Prostate gland (tissue), 2 donors: ENCODE measurements around the gene KIN. TPM values are rescaled to one million over a fixed set of nuclear protein-coding genes. Genes with fewer than 3 reads are reported as not detected.

Experiments
- DNase-seq: peaks from one replicate; pipeline ENCODE4 v3.0.0-alpha.2; 2019; ENCODE audit warnings: low spot score
- H3K27ac ChIP-seq, 2 donors: fragments of 200-600 bp; sonication (generic); 2 replicates each; pipeline ENCODE4 v1.5.1; 2017 to 2019
- H3K27me3 ChIP-seq: fragments of 200-600 bp; sonication (generic); replicated peaks from 2 replicates; pipeline ENCODE4 v1.5.1; 2019; ENCODE audit not compliant: insufficient read depth
- H3K36me3 ChIP-seq, 2 donors: fragments of 200-600 bp; sonication (generic); 1 replicate in 1 of 2; 2 replicates in 1 of 2; pipeline versions ENCODE4 v1.5.1 to v1.8.1; 2017 to 2019
- H3K4me1 ChIP-seq: fragments of 200-600 bp; sonication (generic); replicated peaks from 2 replicates; pipeline ENCODE4 v1.5.1; 2019
- H3K4me3 ChIP-seq, 2 donors: fragments of 200-600 bp; sonication (generic); 2 replicates each; pipeline ENCODE4 v1.5.1; 2017 to 2019
- H3K9me3 ChIP-seq: fragments of 200-600 bp; sonication (generic); 2 replicates; pipeline ENCODE4 v1.5.1; 2017
- POLR2A ChIP-seq: fragments of 450-650 bp; IDR thresholded peaks from one replicate; pipeline ENCODE4 v1.6.1; 2016; ENCODE audit warnings: antibody characterized with exemption, mild to moderate bottlenecking
- POLR2AphosphoS5 ChIP-seq: sonication (generic); formaldehyde crosslinking; IDR thresholded peaks from one replicate; pipeline ENCODE4 v1.6.1; 2017; ENCODE audit warnings: antibody characterized with exemption
- WGBS: methylation state at CpG from one replicate; pipeline ENCODE4 v1.1.5; 2018; 5-methylcytosine and 5-hydroxymethylcytosine counted together
- intact Hi-C: fragments of 100-400 bp; cut with DNase I; formaldehyde crosslinking; loops from one replicate; pipeline ENCODE4 v1.14.2; 2022
- total RNA-seq, 2 donors: library from RNA; depleted of rRNA; stranded (reverse); fragments of >200 nt; gene quantifications; one replicate each; pipeline ENCODE4 v1.1.0, GENCODE V29; 2016
- TF ChIP-seq, protein P1 (sequence below), 4 experiments: fragments of 200-600 bp in 2 of 4; fragments of 450-650 bp in 2 of 4; sonication (generic) in 2 of 4; IDR thresholded peaks; 1 replicate in 3 of 4; 2 replicates in 1 of 4; pipeline ENCODE4 v1.5.1; 2016 to 2019; ENCODE audit warnings: antibody characterized with exemption in 4 of 4, mild to moderate bottlenecking in 2 of 4, moderate library complexity in 2 of 4

Gene KIN
- total RNA-seq, 2 donors from 2014 or later = 7.0 to 11.1 TPM

DNA sequence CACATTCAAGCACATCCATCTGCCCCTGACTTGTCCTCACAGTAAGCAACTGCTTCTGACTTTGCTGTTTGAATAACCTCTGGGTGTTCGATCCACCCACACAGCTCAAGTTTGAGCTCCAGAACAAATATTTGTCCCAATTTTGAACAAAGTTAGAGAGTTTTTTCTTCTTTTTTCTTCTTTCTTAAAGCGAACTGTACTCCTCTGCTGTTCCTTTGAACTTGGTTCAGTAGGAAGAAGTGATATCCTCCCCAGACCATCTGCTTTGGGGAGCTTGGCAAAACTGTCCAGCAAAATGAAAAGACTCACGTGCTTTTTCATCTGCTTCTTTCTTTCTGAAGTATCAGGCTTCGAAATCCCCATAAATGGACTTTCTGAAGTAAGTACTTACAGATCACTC lies 84.7 kb downstream of the KIN start, which contains the start of gene ITIH2:
Gene ITIH2 (plus strand): TSS at position 177 of the 400 bp plus-strand sequence. CDS start 119 bp downstream, at position 296.
- 33% methylated on average over 4 of the region's 4 CpGs for whole genome bisulfite sequencing
- Histone ChIP-seq H3K27ac (no peak within 1 kb of the TSS), H3K36me3 (no peaks in the 10 kb centered on the region), H3K27me3 (no peaks in the 10 kb centered on the region), H3K4me3 (no peak within 1 kb of the TSS), H3K4me1 (no peaks in the 10 kb centered on the region), H3K9me3 (no peaks in the 10 kb centered on the region)
- TF ChIP-seq, protein P1, sequence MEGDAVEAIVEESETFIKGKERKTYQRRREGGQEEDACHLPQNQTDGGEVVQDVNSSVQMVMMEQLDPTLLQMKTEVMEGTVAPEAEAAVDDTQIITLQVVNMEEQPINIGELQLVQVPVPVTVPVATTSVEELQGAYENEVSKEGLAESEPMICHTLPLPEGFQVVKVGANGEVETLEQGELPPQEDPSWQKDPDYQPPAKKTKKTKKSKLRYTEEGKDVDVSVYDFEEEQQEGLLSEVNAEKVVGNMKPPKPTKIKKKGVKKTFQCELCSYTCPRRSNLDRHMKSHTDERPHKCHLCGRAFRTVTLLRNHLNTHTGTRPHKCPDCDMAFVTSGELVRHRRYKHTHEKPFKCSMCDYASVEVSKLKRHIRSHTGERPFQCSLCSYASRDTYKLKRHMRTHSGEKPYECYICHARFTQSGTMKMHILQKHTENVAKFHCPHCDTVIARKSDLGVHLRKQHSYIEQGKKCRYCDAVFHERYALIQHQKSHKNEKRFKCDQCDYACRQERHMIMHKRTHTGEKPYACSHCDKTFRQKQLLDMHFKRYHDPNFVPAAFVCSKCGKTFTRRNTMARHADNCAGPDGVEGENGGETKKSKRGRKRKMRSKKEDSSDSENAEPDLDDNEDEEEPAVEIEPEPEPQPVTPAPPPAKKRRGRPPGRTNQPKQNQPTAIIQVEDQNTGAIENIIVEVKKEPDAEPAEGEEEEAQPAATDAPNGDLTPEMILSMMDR (IDR thresholded peaks at IDR 0.05) = no peak
- TF ChIP-seq POLR2AphosphoS5 = no peak
- TF ChIP-seq POLR2A = no peak
- DNase-seq = no peak
- intact Hi-C loops = no loop called here

DNA sequence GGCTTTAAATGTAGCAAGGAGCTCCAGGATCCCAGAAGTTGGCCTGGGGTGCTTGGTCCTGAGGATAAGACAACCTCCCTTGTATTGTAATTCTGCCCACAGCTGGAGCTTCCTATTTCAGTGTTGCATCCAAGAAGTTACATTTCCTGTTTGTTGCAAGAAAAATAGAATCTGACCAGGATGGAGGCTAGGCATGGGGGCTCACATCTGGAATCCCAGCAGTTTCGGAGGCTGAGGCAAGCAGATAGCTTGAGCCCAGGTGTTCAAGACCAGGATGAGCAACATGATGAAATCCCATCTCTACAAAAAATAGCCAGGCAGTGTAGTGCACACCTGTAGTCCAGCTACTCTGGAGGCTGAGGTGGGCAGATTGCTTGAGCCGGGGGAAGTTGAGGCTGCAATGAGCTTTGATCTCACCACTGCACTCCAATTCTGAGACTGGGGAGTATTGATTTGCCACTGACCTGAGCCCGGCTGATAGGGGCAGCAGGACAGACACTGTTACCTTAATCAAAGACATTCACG lies 85.4 kb downstream of the KIN start:
- intact Hi-C loops = no loop called here
- DNase-seq = no peak
- H3K27me3 ChIP-seq = no peaks in the 10 kb centered on the region
- no peaks in the 10 kb centered on the region for H3K36me3 ChIP-seq
- no peak for TF ChIP-seq POLR2AphosphoS5
- TF ChIP-seq, protein P1 (IDR thresholded peaks at IDR 0.05) = no peak
- no peak for TF ChIP-seq POLR2A
- no peaks in the 10 kb centered on the region for H3K4me1 ChIP-seq
- no peaks in the 10 kb centered on the region for H3K9me3 ChIP-seq
- 79% methylated on average over 4 of the region's 4 CpGs for WGBS
- H3K27ac ChIP-seq = no peak overlapping the region
- H3K4me3 ChIP-seq = no peak overlapping the region

DNA sequence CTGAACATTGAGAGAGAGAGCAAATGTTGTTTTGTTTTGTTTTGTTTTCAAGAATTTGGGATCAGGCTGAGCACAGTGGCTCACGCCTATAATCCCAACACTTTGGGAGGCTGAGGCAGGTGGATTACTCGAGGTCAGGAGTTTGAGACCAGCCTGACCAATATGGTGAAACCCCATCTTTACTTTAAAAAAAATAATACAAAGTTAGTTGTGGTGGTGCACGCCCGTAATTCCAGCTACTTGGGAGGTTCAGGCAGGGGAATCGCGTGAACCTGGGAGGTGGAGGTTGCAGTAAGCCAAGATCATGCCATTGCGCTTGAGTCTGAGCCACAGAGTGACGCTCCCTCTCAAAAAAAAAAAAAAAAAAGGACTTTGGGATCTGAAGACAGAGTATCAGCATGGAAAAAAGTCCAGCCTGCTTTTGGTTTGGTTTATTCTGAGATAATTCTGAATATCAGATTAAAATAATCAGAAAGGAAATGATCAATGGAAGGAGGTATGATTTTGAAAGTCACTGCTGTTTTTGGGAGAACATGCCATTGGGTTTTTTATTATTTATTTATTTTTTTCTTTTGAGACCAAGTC lies 86.5 kb downstream of the KIN start:
- no peaks in the 10 kb centered on the region for H3K4me1 ChIP-seq
- no peak for TF ChIP-seq POLR2AphosphoS5
- TF ChIP-seq, protein P1 (IDR thresholded peaks at IDR 0.05) = no peak
- no peak for TF ChIP-seq POLR2A
- H3K27me3 ChIP-seq = no peaks in the 10 kb centered on the region
- DNase-seq = no peak
- no peaks in the 10 kb centered on the region for H3K36me3 ChIP-seq
- H3K9me3 ChIP-seq = no peaks in the 10 kb centered on the region
- WGBS = 84% methylated on average over 8 of the region's 8 CpGs
- H3K4me3 ChIP-seq = no peak overlapping the region
- no peak overlapping the region for H3K27ac ChIP-seq
- intact Hi-C loops = no loop called here

Other genes starting within 250 kb of the KIN start
- gene ITIH5, start 121.0 kb downstream of the KIN start, total RNA-seq = 10 to 100 TPM; 13.5 to 42.0 TPM
- gene ITIH2, start 84.7 kb downstream of the KIN start, total RNA-seq = not detected
- 100 to 1,000 TPM; 207 to 239 TPM for gene ATP5F1C, start 184 bp upstream of the KIN start, total RNA-seq
- 10 to 100 TPM in 1 of 2 donors, 1 to 10 TPM in 1; 4.4 to 20.2 TPM for gene TAF3, start 30.5 kb upstream of the KIN start, total RNA-seq